ENCODE measurements around the gene SHISAL1.

DNA sequence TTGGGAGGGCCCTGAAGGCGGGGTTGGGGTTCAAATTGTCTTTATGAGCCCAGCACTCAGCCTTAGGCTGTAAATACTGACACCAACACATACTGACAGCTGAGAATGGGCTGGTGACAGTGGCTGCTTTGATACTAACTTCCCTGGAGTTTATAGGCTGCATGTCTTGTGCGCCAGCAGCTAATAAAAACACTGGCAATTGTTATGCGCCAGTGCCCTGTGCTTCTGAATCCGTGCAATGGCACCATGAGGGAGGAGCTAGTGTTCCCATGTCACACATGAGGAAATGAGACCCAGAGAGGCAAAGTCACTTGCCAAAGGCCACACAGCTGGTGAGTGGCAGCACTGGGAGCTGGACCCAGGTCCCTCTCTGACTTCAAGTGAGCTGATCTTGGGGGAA, 23.8 kb downstream of the SHISAL1 start:
- TF ChIP-seq, protein P1, sequence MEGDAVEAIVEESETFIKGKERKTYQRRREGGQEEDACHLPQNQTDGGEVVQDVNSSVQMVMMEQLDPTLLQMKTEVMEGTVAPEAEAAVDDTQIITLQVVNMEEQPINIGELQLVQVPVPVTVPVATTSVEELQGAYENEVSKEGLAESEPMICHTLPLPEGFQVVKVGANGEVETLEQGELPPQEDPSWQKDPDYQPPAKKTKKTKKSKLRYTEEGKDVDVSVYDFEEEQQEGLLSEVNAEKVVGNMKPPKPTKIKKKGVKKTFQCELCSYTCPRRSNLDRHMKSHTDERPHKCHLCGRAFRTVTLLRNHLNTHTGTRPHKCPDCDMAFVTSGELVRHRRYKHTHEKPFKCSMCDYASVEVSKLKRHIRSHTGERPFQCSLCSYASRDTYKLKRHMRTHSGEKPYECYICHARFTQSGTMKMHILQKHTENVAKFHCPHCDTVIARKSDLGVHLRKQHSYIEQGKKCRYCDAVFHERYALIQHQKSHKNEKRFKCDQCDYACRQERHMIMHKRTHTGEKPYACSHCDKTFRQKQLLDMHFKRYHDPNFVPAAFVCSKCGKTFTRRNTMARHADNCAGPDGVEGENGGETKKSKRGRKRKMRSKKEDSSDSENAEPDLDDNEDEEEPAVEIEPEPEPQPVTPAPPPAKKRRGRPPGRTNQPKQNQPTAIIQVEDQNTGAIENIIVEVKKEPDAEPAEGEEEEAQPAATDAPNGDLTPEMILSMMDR (IDR thresholded peaks at IDR 0.05) = no peak
- TF ChIP-seq EZH2 (IDR thresholded peaks at IDR 0.05; ENCODE audit: borderline replicate concordance, insufficient read depth, low read depth, low read length, poor library complexity, severe bottlenecking) = no peak
